Left renal cortex interstitium (tissue), 4 donors: Measurements from ENCODE around the gene PRDM10. TPM values are rescaled to one million over a fixed set of nuclear protein-coding genes. Genes with fewer than 3 reads are reported as not detected.
"Not testable (repeated sequence)": the region's sequence is repeated elsewhere in the genome, so short reads cannot be mapped to it uniquely, and the experiment has no call there.

Experiments
- DNase-seq, 4 donors: peaks; one replicate each; pipeline ENCODE4 v3.0.0-alpha.2; 2013; ENCODE audit warnings: low read depth in 4 of 4, low spot score in 2 of 4, missing footprints in 1 of 4
- polyA plus RNA-seq, 4 donors: library from polyadenylated mRNA; unstranded; fragments of 120-200 nt; gene quantifications; one replicate each; pipeline ENCODE4 v1.2.1, GENCODE V29; 2013; ENCODE audit not compliant: insufficient read length in 4 of 4

PRDM10 gene
- polyA plus RNA-seq, 4 donors = 8.1 to 12.4 (median 9.6) TPM

- no peak for DNase-seq
Observed at GRCh38 chr11:129918361-129918760, 84.3 kb downstream of the PRDM10 start.

GRCh38 chr11:129917231-129917630 lies 85.4 kb downstream of the PRDM10 start:
- no peak for DNase-seq

GRCh38 chr11:129911298-129911697 lies 91.3 kb downstream of the PRDM10 start:
- no peak for DNase-seq

GRCh38 chr11:129910360-129910759 lies 92.3 kb downstream of the PRDM10 start:
- DNase-seq = no peak

GRCh38 chr11:129905402-129905801 lies 97.2 kb downstream of the PRDM10 start:
- no peak for DNase-seq

GRCh38 chr11:129896062-129896461 lies 106.6 kb downstream of the PRDM10 start:
- no peak for DNase-seq

GRCh38 chr11:129895126-129896041 lies 107.3 kb downstream of the PRDM10 start, which contains the start of gene NFRKB:
NFRKB (minus strand) TSS chr11:129895578; CDS start chr11:129892849, 2,729 bp downstream.
- DNase-seq = peak; percentile 58 to 69 (median 64)

- peak in 1 of 4 donors; percentile 11 for DNase-seq
Observed at GRCh38 chr11:129894278-129895125, 108.1 kb downstream of the PRDM10 start.

- no peak for DNase-seq
Observed at GRCh38 chr11:129888451-129888850, 114.2 kb downstream of the PRDM10 start.

- DNase-seq = no peak
Observed at GRCh38 chr11:129885381-129885780, 117.3 kb downstream of the PRDM10 start.

- DNase-seq = no peak
Observed at GRCh38 chr11:129884581-129884980, 118.1 kb downstream of the PRDM10 start.

- DNase-seq = no peak
Observed at GRCh38 chr11:129881570-129882170, 121.0 kb downstream of the PRDM10 start.

GRCh38 chr11:129880311-129880710 lies 122.3 kb downstream of the PRDM10 start:
- no peak for DNase-seq

GRCh38 chr11:129871914-129872313 lies 130.7 kb downstream of the PRDM10 start:
- DNase-seq = no peak

GRCh38 chr11:129868626-129869025 lies 134.0 kb downstream of the PRDM10 start:
- DNase-seq = not testable (repeated sequence)

GRCh38 chr11:129866311-129866710 lies 136.3 kb downstream of the PRDM10 start:
- DNase-seq = no peak

- no peak for DNase-seq
Observed at GRCh38 chr11:129865701-129866100, 136.9 kb downstream of the PRDM10 start.

GRCh38 chr11:129864811-129865210 lies 137.8 kb downstream of the PRDM10 start:
- DNase-seq = no peak

GRCh38 chr11:129861702-129862522 lies 140.7 kb downstream of the PRDM10 start:
- DNase-seq = peak in 3 of 4 donors; percentile 42 to 70 (median 47)

- no peak for DNase-seq
Observed at GRCh38 chr11:129856036-129856435, 146.6 kb downstream of the PRDM10 start.
